GM18909 (cell line): Measurements from ENCODE around the gene IL17REL.
"Not testable (repeated sequence)": the region's sequence is repeated elsewhere in the genome, so short reads cannot be mapped to it uniquely, and the experiment has no call there.

Experiments used
- ATAC-seq: cut with Tn5 transposase; IDR thresholded peaks from one replicate; pipeline ENCODE4 v1.9.1; 2021; ENCODE audit warnings: mild to moderate bottlenecking; ENCODE audit not compliant: unreplicated experiment, poor library complexity

Gene IL17REL

GRCh38 chr22:49949914-49950292 is 62.7 kb downstream of the IL17REL start:
- ATAC-seq: no peak

- no peak for ATAC-seq
These were observed 63.3 kb downstream of the IL17REL start for GRCh38 chr22:49948958-49949913.

GRCh38 chr22:49948116-49948957 is 64.2 kb downstream of the IL17REL start:
- no peak for ATAC-seq

- no peak for ATAC-seq
These were observed 65.3 kb downstream of the IL17REL start for GRCh38 chr22:49947296-49947622.

- no peak for ATAC-seq
These were observed 65.8 kb downstream of the IL17REL start for GRCh38 chr22:49946612-49947295.

GRCh38 chr22:49945042-49945794 is 67.3 kb downstream of the IL17REL start:
- ATAC-seq: not testable (repeated sequence)
